Islet of Langerhans (tissue), 1 donor: ENCODE measurements around the gene RHBDL3.
A peak's percentile ranks its signal among the peaks of the same experiment; 100 is the strongest.
"Not testable (repeated sequence)": the region's sequence is repeated elsewhere in the genome, so short reads cannot be mapped to it uniquely, and the experiment has no call there.

Source experiments
- FAIRE-seq: peaks from one replicate; lab custom pipeline; 2011; peaks lifted over from hg19 to GRCh38; lab: Jason Lieb, UNC

The RHBDL3 gene

GRCh38 chr17:32330147-32330546 lies 64.5 kb downstream of the RHBDL3 start:
- FAIRE-seq: no peak

GRCh38 chr17:32331243-32332040 lies 65.8 kb downstream of the RHBDL3 start:
- FAIRE-seq: no peak

GRCh38 chr17:32333187-32333586 lies 67.6 kb downstream of the RHBDL3 start:
- no peak for FAIRE-seq

GRCh38 chr17:32335046-32335445 lies 69.4 kb downstream of the RHBDL3 start:
- no peak for FAIRE-seq

- FAIRE-seq: no peak
Observed at GRCh38 chr17:32335687-32336086, 70.1 kb downstream of the RHBDL3 start.

- FAIRE-seq: no peak
Observed at GRCh38 chr17:32341141-32341856, 75.7 kb downstream of the RHBDL3 start.

- no peak for FAIRE-seq
Observed at GRCh38 chr17:32341857-32342602, 76.4 kb downstream of the RHBDL3 start, which contains the start of gene C17orf75. Gene C17orf75 (minus strand): TSS chr17:32342173. CDS start chr17:32342139, 34 bp downstream.

- FAIRE-seq: no peak
Observed at GRCh38 chr17:32342603-32343325, 77.1 kb downstream of the RHBDL3 start.

GRCh38 chr17:32345951-32346600 lies 80.4 kb downstream of the RHBDL3 start:
- no peak for FAIRE-seq

GRCh38 chr17:32348483-32348800 lies 82.8 kb downstream of the RHBDL3 start:
- FAIRE-seq: no peak

GRCh38 chr17:32349503-32349853 lies 83.8 kb downstream of the RHBDL3 start:
- FAIRE-seq: no peak

- peak; percentile 70 for FAIRE-seq
Observed at GRCh38 chr17:32349854-32350665, 84.4 kb downstream of the RHBDL3 start, which contains the start of gene ZNF207. Gene ZNF207 (plus strand): TSS chr17:32350157. CDS start chr17:32350286, 129 bp downstream.

GRCh38 chr17:32350666-32351418 lies 85.2 kb downstream of the RHBDL3 start:
- no peak for FAIRE-seq

- FAIRE-seq: not testable (repeated sequence)
Observed at GRCh38 chr17:32352734-32353133, 87.1 kb downstream of the RHBDL3 start.

- FAIRE-seq: no peak
Observed at GRCh38 chr17:32355649-32356377, 90.2 kb downstream of the RHBDL3 start.

GRCh38 chr17:32356378-32356743 lies 90.7 kb downstream of the RHBDL3 start:
- FAIRE-seq: no peak

- no peak for FAIRE-seq
Observed at GRCh38 chr17:32356750-32357149, 91.1 kb downstream of the RHBDL3 start.

GRCh38 chr17:32357615-32358014 lies 92.0 kb downstream of the RHBDL3 start:
- FAIRE-seq: no peak

- no peak for FAIRE-seq
Observed at GRCh38 chr17:32361270-32361669, 95.6 kb downstream of the RHBDL3 start.
